HEK293 (cell line): ENCODE results near the gene ERP44.

Experiments
- CTCF ChIP-seq: fragments of 450-650 bp; formaldehyde crosslinking; IDR thresholded peaks from 2 replicates; pipeline ENCODE4 v1.5.1; 2016; ENCODE audit warnings: missing biosample characterization, missing genetic modification characterization
- HOXC10 ChIP-seq: sonication (generic); formaldehyde crosslinking; IDR thresholded peaks from 2 replicates; pipeline ENCODE4 v1.8.1; 2023; ENCODE audit warnings: mild to moderate bottlenecking, missing genetic modification reagents
- TCF7L2 ChIP-seq: IDR thresholded peaks from 2 replicates; pipeline ENCODE4 v1.6.1; 2011; ENCODE audit warnings: low read depth, mild to moderate bottlenecking, inconsistent platforms, low read length, moderate library complexity, borderline replicate concordance
- YY1 ChIP-seq: fragments of 450-650 bp; formaldehyde crosslinking; IDR thresholded peaks from 2 replicates; pipeline ENCODE4 v1.5.1; 2018; ENCODE audit warnings: missing biosample characterization, missing genetic modification characterization
- ZBTB44 ChIP-seq: fragments of 450-650 bp; IDR thresholded peaks from 2 replicates; pipeline ENCODE4 v1.5.1; 2018; ENCODE audit warnings: missing biosample characterization, mild to moderate bottlenecking, missing genetic modification characterization
- ZNF664 ChIP-seq: fragments of 450-650 bp; formaldehyde crosslinking; IDR thresholded peaks from 2 replicates; pipeline ENCODE4 v1.5.1; 2016; ENCODE audit warnings: missing biosample characterization, missing genetic modification characterization
- TF ChIP-seq, protein P1 (sequence below): fragments of 450-650 bp; formaldehyde crosslinking; IDR thresholded peaks from 2 replicates; pipeline ENCODE4 v1.5.1; 2016; ENCODE audit warnings: missing biosample characterization, missing genetic modification characterization
- TF ChIP-seq, protein P2 (sequence below): IDR thresholded peaks from 2 replicates; pipeline ENCODE4 v1.6.1; 2011; ENCODE audit warnings: mild to moderate bottlenecking, low read depth, low read length, borderline replicate concordance
- TF ChIP-seq, protein P3 (sequence below): fragments of 450-650 bp; formaldehyde crosslinking; IDR thresholded peaks from 2 replicates; pipeline ENCODE4 v1.5.1; 2017; ENCODE audit warnings: missing biosample characterization, missing genetic modification characterization

GRCh38 chr9:100011062-100011681 lies 87.6 kb downstream of the ERP44 start:
- no peak for TF ChIP-seq CTCF (tag by site-specific recombination)
- TF ChIP-seq ZBTB44 (tag by site-specific recombination), result no peak
- no peak for TF ChIP-seq HOXC10 (CRISPR knock-in tag)
- TF ChIP-seq, protein P1, sequence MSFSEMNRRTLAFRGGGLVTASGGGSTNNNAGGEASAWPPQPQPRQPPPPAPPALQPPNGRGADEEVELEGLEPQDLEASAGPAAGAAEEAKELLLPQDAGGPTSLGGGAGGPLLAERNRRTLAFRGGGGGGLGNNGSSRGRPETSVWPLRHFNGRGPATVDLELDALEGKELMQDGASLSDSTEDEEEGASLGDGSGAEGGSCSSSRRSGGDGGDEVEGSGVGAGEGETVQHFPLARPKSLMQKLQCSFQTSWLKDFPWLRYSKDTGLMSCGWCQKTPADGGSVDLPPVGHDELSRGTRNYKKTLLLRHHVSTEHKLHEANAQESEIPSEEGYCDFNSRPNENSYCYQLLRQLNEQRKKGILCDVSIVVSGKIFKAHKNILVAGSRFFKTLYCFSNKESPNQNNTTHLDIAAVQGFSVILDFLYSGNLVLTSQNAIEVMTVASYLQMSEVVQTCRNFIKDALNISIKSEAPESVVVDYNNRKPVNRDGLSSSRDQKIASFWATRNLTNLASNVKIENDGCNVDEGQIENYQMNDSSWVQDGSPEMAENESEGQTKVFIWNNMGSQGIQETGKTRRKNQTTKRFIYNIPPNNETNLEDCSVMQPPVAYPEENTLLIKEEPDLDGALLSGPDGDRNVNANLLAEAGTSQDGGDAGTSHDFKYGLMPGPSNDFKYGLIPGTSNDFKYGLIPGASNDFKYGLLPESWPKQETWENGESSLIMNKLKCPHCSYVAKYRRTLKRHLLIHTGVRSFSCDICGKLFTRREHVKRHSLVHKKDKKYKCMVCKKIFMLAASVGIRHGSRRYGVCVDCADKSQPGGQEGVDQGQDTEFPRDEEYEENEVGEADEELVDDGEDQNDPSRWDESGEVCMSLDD (tag by site-specific recombination), result no peak
- TF ChIP-seq, protein P2, sequence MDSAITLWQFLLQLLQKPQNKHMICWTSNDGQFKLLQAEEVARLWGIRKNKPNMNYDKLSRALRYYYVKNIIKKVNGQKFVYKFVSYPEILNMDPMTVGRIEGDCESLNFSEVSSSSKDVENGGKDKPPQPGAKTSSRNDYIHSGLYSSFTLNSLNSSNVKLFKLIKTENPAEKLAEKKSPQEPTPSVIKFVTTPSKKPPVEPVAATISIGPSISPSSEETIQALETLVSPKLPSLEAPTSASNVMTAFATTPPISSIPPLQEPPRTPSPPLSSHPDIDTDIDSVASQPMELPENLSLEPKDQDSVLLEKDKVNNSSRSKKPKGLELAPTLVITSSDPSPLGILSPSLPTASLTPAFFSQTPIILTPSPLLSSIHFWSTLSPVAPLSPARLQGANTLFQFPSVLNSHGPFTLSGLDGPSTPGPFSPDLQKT, result no peak
- no peak for TF ChIP-seq TCF7L2
- TF ChIP-seq, protein P3, sequence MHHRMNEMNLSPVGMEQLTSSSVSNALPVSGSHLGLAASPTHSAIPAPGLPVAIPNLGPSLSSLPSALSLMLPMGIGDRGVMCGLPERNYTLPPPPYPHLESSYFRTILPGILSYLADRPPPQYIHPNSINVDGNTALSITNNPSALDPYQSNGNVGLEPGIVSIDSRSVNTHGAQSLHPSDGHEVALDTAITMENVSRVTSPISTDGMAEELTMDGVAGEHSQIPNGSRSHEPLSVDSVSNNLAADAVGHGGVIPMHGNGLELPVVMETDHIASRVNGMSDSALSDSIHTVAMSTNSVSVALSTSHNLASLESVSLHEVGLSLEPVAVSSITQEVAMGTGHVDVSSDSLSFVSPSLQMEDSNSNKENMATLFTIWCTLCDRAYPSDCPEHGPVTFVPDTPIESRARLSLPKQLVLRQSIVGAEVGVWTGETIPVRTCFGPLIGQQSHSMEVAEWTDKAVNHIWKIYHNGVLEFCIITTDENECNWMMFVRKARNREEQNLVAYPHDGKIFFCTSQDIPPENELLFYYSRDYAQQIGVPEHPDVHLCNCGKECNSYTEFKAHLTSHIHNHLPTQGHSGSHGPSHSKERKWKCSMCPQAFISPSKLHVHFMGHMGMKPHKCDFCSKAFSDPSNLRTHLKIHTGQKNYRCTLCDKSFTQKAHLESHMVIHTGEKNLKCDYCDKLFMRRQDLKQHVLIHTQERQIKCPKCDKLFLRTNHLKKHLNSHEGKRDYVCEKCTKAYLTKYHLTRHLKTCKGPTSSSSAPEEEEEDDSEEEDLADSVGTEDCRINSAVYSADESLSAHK, result no peak
- TF ChIP-seq YY1 (tag by site-specific recombination), result no peak
- no peak for TF ChIP-seq ZNF664 (tag by site-specific recombination)
